Kidney epithelial cell (primary cell): ENCODE measurements around the gene MPRIP. TPM values are rescaled to one million over a fixed set of nuclear protein-coding genes. Genes with fewer than 3 reads are reported as not detected.
"Not testable (repeated sequence)": the region's sequence is repeated elsewhere in the genome, so short reads cannot be mapped to it uniquely, and the experiment has no call there.

Experiments
- DNase-seq: peaks from one replicate; pipeline ENCODE4 v3.0.0-alpha.2; 2010; ENCODE audit warnings: low read depth
- H3K27me3 ChIP-seq: 2 replicates; pipeline ENCODE4 v1.6.0; 2011; ENCODE audit warnings: low read length; ENCODE audit not compliant: control insufficient read depth, insufficient read depth
- H3K36me3 ChIP-seq: 2 replicates; pipeline ENCODE4 v1.5.1; 2011; ENCODE audit warnings: low read length; ENCODE audit not compliant: control insufficient read depth, insufficient read depth
- H3K4me3 ChIP-seq: 2 replicates; pipeline ENCODE4 v1.5.1; 2011; ENCODE audit warnings: low read depth, mild to moderate bottlenecking, control low read depth, low read length
- total RNA-seq: library from RNA; depleted of rRNA; stranded (reverse); fragments of >200 nt; gene quantifications from 2 replicates; pipeline ENCODE4 v1.2.3, GENCODE V29; 2015
- TF ChIP-seq, protein P1 (sequence below): IDR thresholded peaks from 2 replicates; pipeline ENCODE4 v1.5.1; 2011; ENCODE audit warnings: mild to moderate bottlenecking, moderate library complexity, low read length, control low read depth, inconsistent platforms; ENCODE audit not compliant: insufficient read depth, poor library complexity, severe bottlenecking

Gene MPRIP
- total RNA-seq, 1 donor from 2014 or later: 99.6 TPM

DNA sequence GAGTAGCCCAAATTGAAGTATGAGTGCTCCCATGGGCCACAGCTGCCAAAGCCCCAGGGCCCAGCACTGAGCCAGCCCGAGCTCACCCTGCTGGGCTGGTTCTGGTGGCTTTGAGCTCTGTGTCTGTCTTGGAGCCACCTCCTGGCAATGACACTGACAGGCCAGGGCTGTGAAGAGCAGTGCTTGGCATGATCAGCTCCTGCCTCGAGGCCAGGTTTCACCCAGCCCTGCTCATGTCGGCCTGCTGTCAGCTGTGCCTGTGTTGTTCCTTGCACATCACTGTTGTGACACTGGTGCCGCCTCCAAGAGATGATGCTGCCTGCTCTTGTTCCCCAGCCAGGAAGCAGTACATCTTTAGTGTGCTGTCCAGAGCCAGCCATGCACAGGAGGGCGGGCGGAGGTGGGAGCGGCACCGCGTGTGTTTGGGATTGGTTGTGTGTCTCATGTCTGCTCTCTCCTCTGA is 137.9 kb downstream of the MPRIP start:
- no peak for DNase-seq
- H3K4me3 ChIP-seq: no peak overlapping the region
- TF ChIP-seq, protein P1, sequence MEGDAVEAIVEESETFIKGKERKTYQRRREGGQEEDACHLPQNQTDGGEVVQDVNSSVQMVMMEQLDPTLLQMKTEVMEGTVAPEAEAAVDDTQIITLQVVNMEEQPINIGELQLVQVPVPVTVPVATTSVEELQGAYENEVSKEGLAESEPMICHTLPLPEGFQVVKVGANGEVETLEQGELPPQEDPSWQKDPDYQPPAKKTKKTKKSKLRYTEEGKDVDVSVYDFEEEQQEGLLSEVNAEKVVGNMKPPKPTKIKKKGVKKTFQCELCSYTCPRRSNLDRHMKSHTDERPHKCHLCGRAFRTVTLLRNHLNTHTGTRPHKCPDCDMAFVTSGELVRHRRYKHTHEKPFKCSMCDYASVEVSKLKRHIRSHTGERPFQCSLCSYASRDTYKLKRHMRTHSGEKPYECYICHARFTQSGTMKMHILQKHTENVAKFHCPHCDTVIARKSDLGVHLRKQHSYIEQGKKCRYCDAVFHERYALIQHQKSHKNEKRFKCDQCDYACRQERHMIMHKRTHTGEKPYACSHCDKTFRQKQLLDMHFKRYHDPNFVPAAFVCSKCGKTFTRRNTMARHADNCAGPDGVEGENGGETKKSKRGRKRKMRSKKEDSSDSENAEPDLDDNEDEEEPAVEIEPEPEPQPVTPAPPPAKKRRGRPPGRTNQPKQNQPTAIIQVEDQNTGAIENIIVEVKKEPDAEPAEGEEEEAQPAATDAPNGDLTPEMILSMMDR: no peak
- peaks cover 6% of the 10 kb centered on the region for H3K36me3 ChIP-seq
- H3K27me3 ChIP-seq: no peaks in the 10 kb centered on the region

DNA sequence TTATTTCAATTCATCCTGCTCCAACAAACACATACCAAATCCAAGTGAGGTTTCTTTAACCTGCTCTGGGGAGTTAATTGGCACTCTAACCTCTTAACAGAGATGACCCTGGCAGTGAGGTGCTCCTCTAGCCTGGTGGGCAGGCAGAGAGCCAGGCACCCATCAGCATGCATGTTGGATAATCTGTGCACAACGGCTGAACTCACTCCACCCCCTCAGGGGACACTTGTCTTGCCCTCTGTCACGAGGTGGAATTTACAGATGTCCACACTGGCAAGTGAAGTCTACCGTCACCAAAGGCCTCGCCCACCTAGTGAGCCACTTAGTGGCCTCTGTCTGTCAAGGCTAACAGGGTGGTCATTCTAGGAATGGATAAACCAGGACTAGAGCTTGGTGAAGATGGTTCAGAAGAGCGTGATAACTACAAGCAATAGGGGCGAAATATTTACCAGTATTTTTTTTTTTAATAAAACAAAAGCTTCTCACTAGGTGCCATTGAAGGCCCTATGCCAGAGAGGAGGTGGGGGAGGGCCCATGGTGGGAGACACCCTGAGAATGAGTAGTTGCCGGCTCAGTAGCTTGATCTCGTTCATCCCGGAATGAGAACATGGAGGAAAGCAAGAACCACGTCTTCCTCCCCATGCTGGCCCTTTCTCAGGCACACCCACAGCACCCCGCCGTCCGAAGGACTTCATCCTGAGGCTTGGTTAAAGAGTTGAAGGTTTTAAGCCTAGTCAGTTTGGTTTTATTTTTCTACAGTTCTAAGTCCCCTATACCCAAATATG is 138.7 kb downstream of the MPRIP start:
- DNase-seq: no peak
- Histone ChIP-seq H3K27me3 (no peaks in the 10 kb centered on the region), H3K4me3 (no peak overlapping the region), H3K36me3 (peaks cover 5% of the 10 kb centered on the region)
- TF ChIP-seq, protein P1: no peak

DNA sequence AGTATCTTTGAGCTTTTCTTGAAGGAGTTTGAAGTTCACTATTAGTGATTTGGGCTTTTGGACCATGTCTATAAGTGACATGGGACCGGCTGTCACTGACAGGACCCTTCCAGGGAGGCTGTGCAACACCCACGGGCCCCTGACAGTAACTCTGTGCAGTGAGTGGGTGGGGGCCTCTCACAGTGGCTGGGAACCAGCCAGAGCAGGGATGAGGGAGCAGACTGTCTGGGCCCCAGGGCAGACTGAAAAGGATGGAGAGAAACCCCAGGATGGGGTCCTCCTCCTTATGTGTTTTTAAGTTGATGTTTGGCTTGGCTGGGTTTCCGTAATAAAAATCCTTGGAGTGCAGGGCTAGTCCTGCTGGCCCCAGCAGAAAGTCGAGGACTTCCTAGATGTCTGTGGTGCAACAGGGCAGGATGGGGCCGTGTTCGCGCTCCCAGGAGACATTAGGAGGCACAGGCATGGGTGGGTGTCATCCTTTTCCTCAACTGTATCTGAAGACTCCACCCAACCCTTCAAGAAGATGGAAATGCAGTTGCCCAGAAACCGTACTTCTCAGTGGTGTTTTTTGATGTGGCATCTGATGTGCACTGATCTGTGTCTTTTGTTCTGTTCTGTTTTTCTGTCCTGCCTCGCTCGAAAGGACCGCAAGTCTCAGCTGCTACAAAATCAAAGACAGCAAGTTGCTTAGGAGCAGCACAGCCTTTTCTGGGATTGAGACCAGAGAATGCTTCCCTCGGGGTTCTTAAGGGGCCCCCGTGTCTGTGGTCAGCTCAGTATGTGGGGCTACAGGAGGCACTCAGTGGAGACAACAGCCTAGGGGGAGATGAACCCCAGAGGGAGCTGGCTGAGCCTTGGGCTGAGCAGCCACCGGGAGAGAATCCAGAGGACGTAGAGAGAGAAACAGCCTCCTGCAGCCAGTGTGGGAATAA is 139.7 kb downstream of the MPRIP start:
- H3K27me3 ChIP-seq: no peaks in the 10 kb centered on the region
- H3K4me3 ChIP-seq: no peak overlapping the region
- peaks cover 5% of the 10 kb centered on the region for H3K36me3 ChIP-seq
- no peak for DNase-seq
- TF ChIP-seq, protein P1: no peak

DNA sequence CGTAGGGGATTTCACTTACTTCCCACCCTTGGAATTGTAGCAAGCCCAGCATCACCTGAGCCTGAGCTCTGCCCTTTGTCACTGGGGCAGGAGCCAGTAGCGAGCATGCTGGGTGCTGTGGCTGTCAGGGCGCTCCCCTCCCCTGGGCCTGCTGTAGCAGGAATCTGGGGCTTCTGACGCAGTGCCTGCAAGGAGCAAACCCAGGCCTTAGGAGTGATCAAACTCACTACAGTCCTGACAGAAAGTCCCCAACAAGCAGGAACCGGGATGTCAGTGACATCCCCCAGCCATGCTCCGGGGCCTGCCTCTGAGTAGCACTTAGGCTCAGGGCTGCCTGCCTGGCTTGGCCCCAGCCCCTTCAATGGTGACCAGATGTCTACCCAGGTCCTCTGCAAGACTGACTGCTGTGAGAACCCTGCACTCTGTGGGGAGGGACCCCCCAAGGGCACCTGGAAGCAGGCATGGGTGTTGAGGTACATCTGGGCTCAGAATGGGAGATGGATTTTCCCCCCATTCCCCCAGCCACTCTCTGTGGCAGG is 140.4 kb downstream of the MPRIP start:
- TF ChIP-seq, protein P1: no peak

DNA sequence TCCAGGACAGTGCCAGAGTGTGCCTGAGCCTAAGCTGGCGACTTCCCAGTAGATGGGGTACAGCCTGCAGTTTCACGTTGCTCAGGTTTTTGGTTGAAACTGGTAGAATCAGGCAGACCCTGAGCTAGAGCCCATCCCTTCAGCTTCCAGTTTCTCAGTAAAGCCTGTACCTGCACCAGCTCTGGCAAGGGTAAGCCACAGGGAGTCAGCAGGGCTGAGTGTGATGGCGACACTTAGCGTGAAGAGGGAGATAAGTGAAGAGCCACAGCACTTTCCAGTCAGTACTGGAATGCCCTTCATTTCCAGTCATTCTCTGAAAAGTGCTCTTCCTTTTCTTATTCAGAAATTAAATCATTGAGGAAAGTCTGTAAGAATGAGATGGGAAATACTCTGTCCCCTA is 141.5 kb downstream of the MPRIP start:
- DNase-seq: no peak
- peaks cover 5% of the 10 kb centered on the region for H3K36me3 ChIP-seq
- no peaks in the 10 kb centered on the region for H3K27me3 ChIP-seq
- no peak overlapping the region for H3K4me3 ChIP-seq
- TF ChIP-seq, protein P1: no peak

More for the DNA sequence above, 140.4 kb downstream of the MPRIP start:
- H3K36me3 ChIP-seq: peaks cover 5% of the 10 kb centered on the region
- no peaks in the 10 kb centered on the region for H3K27me3 ChIP-seq
- no peak for DNase-seq
- H3K4me3 ChIP-seq: no peak overlapping the region

DNA sequence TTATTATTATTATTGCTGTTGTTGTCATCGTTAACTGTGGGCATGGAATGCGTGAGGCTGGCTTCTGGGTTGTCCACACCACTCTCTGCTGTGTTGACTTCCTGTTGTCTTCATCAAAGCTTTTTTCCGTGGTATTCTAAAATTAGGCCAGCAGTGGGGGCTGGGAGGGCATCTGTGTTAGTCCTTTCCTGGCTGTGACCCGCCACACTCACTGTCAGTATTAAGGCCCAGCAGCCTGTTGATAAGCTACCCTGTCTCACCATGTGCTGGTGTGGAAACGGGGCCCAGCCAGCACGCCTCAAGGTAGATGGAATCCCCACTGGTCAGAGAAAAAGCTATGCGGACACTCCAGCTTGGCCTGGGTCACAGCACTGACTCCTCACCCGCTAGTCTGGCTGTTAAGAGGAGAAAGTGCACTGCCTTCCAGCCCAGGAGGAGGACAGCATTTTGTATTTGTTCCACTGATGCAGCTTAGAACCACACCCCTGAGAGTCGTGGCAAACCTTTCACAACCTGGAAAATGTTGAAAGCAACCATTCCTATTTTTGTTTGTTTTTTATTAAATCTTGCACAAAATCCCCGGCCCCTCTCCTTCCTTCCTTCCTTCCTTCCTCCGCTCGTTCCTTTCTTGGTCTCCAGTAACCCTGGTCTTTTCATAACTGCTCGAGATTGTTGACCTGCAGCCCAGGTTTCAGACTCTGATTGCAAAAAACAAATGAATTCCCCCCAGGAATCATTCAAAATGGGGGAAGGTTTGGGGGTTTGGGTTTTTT is 142.9 kb downstream of the MPRIP start:
- not testable (repeated sequence) for H3K4me3 ChIP-seq, H3K27me3 ChIP-seq, DNase-seq, H3K36me3 ChIP-seq
